Ectodermal cell (in vitro differentiated cells): ENCODE measurements around the gene IRAK1BP1.
"Not testable (repeated sequence)": the region's sequence is repeated elsewhere in the genome, so short reads cannot be mapped to it uniquely, and the experiment has no call there.

Experiments
- H3K27ac ChIP-seq: 2 replicates; pipeline ENCODE4 v1.7.0; 2013; ENCODE audit warnings: mild to moderate bottlenecking, low read depth, low read length; ENCODE audit not compliant: insufficient read depth, poor library complexity, severe bottlenecking
- H3K27me3 ChIP-seq: 2 replicates; pipeline ENCODE4 v1.7.0; 2013; ENCODE audit warnings: mild to moderate bottlenecking, low read length; ENCODE audit not compliant: insufficient read depth, control insufficient read depth, poor library complexity, severe bottlenecking
- H3K36me3 ChIP-seq: one replicate; pipeline ENCODE4 v1.7.0; 2013; ENCODE audit warnings: low read length; ENCODE audit not compliant: control insufficient read depth, insufficient read depth
- H3K4me1 ChIP-seq: one replicate; pipeline ENCODE4 v1.7.0; 2013; ENCODE audit warnings: low read length; ENCODE audit not compliant: control insufficient read depth, insufficient read depth
- H3K4me3 ChIP-seq: 2 replicates; pipeline ENCODE4 v1.7.0; 2013; ENCODE audit warnings: low read depth, low read length, control low read depth; ENCODE audit not compliant: insufficient read depth
- H3K9me3 ChIP-seq: 2 replicates; pipeline ENCODE4 v1.7.0; 2013; ENCODE audit warnings: mild to moderate bottlenecking, low read length, moderate library complexity; ENCODE audit not compliant: control insufficient read depth
- WGBS, 2 experiments: methylation state at CpG; one replicate each; pipeline ENCODE4 v1.1.7; 2013; ENCODE audit warnings: missing lambda C conversion rate in 2 of 2; 5-methylcytosine and 5-hydroxymethylcytosine counted together

The IRAK1BP1 gene

DNA sequence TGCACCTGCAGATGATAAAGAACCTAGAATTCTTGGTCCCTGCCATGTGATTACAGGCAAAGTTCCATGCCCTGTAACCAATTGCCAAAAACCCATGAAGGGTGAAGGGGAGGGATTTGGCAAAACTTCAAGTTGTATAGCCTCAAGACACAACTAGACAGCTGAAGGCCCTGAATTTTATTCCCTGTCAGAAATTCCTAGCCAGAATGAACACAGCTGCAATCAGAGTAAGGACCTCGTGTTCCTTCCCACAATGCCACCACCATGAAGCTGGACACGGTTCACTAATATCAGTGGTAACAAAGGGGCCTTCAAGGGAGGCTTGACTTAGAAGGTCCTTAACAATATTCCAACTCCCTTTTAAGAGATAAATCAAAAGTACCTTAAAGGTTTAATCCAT lies 22.5 kb upstream of the IRAK1BP1 start:
- Histone ChIP-seq H3K9me3 (no peaks in the 10 kb centered on the region), H3K36me3 (no peaks in the 10 kb centered on the region), H3K27me3 (no peaks in the 10 kb centered on the region), H3K4me1 (no peaks in the 10 kb centered on the region), H3K4me3 (no peak overlapping the region), H3K27ac (no peak overlapping the region)
- WGBS, 2 experiments = 89 to 92% methylated on average over 2 of the region's 2 CpGs

DNA sequence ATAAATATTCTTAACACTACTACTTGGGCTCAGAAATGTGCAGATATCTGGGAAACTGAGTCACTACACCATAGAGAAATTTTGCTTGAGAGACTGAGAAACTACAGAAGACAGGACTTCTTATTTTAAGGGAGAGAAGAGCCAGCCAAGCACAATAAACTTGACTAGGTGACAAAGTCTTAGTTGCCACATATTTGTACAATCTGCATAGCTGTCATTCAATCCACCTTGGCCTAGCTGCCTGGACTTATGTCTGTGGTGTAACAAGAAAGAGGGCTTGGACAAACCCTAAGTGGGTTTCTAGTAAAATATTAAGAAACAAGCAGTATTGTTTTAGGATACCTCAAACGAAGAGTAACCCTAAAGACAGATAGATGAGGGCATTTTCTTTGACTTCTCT lies 21.8 kb upstream of the IRAK1BP1 start:
- 100% methylated on average over 1 of the region's 1 CpG; no CpG with 5 or more reads in 1 of the 2 experiments for WGBS, 2 experiments
- H3K27me3 ChIP-seq = no peaks in the 10 kb centered on the region
- H3K4me1 ChIP-seq = no peaks in the 10 kb centered on the region
- H3K27ac ChIP-seq = no peak overlapping the region
- H3K9me3 ChIP-seq = no peaks in the 10 kb centered on the region
- H3K36me3 ChIP-seq = no peaks in the 10 kb centered on the region
- H3K4me3 ChIP-seq = no peak overlapping the region

DNA sequence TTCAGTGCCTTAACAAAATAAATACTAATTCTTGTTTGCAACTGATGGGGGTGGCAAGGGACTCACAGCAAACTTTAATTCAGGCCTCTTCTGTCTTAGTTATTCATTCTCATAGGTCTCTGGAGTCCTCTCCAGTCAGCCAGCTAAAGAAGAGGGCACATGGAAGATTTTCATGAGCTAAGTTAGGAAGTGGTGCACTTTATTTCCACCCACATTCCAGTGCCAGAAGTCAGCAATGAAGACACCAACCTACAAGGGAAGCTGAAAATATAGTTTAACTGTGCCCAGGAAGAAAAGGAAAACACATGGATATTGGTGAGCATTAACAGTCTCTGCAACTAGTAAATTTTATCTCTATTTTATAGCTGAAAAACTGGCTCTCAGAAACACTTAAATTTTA lies 16.7 kb upstream of the IRAK1BP1 start:
- Histone ChIP-seq H3K9me3 (no peaks in the 10 kb centered on the region), H3K36me3 (no peaks in the 10 kb centered on the region), H3K27me3 (no peaks in the 10 kb centered on the region), H3K4me1 (peaks cover 5% of the 10 kb centered on the region), H3K27ac (no peak overlapping the region), H3K4me3 (no peak overlapping the region)

DNA sequence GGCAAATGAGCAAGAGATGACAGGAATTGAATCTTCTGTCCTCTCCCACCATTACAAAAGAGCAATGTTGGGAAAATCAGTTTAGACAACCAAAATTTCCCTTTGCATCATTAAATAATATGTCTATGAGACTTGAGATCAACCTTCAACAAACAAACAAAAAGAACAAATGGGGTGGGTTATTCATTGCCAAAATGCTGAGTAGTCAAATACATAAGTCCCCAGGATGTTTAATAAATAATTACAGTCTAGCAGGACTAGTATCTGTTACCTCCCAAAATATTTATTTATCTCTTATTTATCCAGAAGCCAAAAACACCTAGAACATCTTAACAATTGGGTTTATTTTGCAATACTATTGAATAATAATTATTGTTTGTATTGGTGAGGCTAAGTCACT lies 16.2 kb upstream of the IRAK1BP1 start:
- Histone ChIP-seq H3K27ac (no peak overlapping the region), H3K4me3 (no peak overlapping the region), H3K36me3 (no peaks in the 10 kb centered on the region), H3K27me3 (no peaks in the 10 kb centered on the region), H3K9me3 (no peaks in the 10 kb centered on the region), H3K4me1 (peaks cover 5% of the 10 kb centered on the region)

DNA sequence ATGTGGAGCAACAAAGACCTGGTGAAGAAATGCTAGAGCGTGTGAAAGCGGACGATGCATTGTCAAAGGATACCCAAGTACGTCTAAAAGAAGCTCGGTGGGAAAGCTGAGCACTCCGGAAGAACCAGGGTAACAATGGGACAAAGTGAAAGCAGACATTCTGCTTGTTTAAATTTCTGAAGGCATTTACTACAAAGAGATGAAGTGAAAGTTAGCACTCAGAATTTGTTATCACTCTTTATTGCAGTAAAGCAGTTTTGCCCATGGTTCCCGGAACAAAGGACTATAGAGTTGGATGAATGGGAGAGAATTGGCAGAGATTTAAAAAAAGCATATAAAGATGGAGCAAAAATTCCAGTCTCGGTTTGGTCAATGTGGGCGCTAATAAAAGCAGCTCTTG lies 12.8 kb upstream of the IRAK1BP1 start:
- Histone ChIP-seq H3K27ac (no peak overlapping the region), H3K4me1 (peaks cover 5% of the 10 kb centered on the region), H3K4me3 (no peak overlapping the region), H3K36me3 (no peaks in the 10 kb centered on the region), H3K27me3 (no peaks in the 10 kb centered on the region), H3K9me3 (no peaks in the 10 kb centered on the region)
- 92 to 93% methylated on average over 9 of the region's 9 CpGs for WGBS, 2 experiments

DNA sequence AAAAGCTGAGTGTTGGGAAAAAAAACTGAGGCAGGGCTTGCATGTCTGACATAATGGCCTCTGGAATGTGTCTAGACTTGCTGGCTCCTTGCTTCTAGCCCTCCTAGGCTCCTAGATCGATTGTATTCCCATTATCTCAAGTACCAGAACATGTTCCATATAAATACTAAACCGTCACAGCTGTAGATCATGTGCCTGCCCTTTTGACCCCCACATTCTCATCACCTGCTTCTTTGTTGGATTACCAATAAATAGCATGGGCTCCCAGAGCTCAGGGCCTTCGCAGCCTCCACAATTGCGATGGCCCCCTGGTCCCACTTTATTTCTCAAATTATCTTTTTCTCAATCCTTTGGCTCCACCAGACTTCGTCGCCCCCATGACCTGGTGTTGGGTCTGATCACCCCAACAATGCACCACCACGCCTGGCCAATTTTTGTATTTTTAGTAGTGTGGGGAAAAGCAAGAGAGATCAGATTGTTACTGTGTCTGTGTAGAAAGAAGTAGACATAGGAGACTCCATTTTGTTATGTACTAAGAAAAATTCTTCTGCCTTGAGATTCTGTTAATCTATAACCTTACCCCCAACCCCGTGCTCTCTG lies 8.9 kb upstream of the IRAK1BP1 start:
- not testable (repeated sequence) for H3K27me3 ChIP-seq, H3K4me3 ChIP-seq, H3K27ac ChIP-seq, H3K4me1 ChIP-seq, H3K9me3 ChIP-seq, H3K36me3 ChIP-seq
- WGBS, 2 experiments = 92 to 95% methylated on average over 7 of the region's 8 CpGs

DNA sequence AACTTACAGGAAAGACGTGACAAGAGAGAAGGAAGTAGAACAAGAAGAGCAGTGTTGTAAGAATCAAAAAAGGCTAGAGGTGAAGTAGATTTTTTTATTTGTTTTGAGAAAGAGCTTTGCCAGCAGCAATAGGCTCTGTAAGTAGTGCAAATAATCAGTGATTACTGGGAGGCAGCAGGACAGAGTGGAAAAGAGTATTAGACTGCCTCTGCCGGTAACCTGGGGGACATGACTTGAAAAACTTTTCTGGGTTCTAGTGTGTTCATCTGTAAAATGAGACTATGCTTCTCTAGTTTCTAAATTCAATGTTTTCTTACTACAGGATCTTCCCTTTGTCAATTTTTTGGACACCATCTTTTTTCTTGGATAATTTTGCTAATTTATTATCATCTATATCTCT lies 5.8 kb upstream of the IRAK1BP1 start:
- Histone ChIP-seq H3K4me3 (no peak overlapping the region), H3K36me3 (no peaks in the 10 kb centered on the region), H3K27me3 (no peaks in the 10 kb centered on the region), H3K9me3 (no peaks in the 10 kb centered on the region), H3K4me1 (no peaks in the 10 kb centered on the region), H3K27ac (no peak overlapping the region)
- WGBS, 2 experiments = 82 to 92% methylated on average over 2 of the region's 2 CpGs

DNA sequence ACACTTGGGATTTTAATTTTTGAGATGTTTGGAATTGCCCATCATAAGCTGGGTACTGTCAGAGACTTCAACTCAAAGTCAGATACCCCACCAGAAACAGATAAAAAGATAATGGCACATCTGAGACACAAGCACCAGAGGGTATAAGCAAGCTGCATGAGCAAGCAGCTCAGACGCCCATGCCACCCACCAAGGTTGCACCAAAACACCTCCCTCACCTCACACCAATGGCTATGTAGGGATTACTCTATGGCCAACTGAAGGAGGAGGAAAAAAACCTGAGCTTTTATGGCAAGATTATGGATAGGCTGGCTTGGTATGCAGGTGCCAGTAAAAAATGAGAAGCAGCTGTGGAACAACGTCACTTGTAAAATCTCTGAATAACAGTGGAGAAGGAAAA lies 3.8 kb upstream of the IRAK1BP1 start:
- no peaks in the 10 kb centered on the region for H3K9me3 ChIP-seq
- WGBS, 2 experiments = 88% methylated on average over 2 of the region's 2 CpGs
- peaks cover 3% of the 10 kb centered on the region for H3K4me1 ChIP-seq
- H3K36me3 ChIP-seq = no peaks in the 10 kb centered on the region
- no peak overlapping the region for H3K4me3 ChIP-seq
- no peaks in the 10 kb centered on the region for H3K27me3 ChIP-seq
- no peak overlapping the region for H3K27ac ChIP-seq

DNA sequence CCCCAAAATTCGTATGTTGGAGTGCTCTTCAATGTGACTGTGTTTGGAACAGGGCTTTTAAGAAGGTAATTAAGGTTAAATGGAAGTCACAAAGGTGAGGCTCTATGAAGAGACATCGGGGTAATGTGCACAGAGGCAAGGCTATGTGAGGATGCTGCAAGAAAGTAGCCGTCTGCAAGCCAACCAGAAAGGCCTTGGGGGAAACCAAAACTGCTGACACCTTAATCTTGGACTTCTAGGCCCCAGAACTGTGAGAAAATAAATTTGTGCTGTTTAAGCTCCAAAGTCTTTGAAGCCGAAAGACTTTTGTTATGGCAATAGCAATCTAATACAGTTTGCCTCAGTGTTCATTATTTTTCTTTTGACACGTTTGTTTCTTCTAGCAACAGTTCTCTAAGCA lies 2.4 kb upstream of the IRAK1BP1 start:
- H3K9me3 ChIP-seq = no peaks in the 10 kb centered on the region
- 88 to 93% methylated on average over 5 of the region's 5 CpGs for WGBS, 2 experiments
- H3K36me3 ChIP-seq = no peaks in the 10 kb centered on the region
- no peak overlapping the region for H3K4me3 ChIP-seq
- no peak overlapping the region for H3K27ac ChIP-seq
- H3K27me3 ChIP-seq = no peaks in the 10 kb centered on the region
- H3K4me1 ChIP-seq = peaks cover 3% of the 10 kb centered on the region

DNA sequence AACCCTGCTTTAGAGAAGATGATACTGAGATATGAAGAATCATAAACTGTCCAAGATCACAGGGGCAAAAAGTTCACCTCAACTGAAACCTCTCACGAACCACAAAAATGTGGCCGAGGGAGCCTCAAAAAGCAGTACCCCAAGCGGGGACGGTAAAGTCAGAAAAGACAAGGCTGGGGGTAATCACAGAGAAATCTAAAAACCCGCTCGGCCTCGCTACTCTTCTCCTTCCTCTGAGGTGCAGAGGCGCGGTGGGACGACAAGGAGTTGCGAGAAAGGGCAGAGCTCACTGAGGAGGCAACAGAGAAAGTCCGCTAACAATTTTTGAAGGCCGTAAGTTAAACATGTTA lies 356 bp upstream of the IRAK1BP1 start:
- H3K27me3 ChIP-seq = no peaks in the 10 kb centered on the region
- WGBS, 2 experiments = 22 to 38% methylated on average over 13 of the region's 13 CpGs
- H3K9me3 ChIP-seq = no peaks in the 10 kb centered on the region
- H3K36me3 ChIP-seq = peaks cover 9% of the 10 kb centered on the region
- peak overlapping the region; percentile 90 for H3K4me3 ChIP-seq
- H3K27ac ChIP-seq = peak overlapping the region; percentile 91
- H3K4me1 ChIP-seq = peaks cover 3% of the 10 kb centered on the region

DNA sequence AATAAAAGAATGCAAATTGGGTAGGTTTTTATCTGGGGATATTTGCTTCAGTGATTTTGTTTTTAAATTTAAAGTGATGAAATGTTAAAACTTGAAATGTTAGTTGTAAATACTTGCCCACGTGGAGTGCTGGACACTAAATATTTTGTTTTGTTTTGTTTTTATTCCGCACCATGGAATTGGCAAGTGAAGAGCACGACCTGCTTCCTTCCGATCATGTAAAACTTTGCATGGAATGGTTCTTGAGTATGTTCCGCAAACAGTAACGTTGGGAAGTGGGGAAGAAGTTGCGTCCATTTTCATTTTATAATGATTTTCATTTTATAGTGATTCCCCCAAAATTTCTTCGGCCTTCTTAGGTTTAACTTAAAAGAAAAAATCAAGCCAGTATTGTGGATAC lies 765 bp downstream of the IRAK1BP1 start:
- H3K27ac ChIP-seq = peak overlapping the region; percentile 91
- H3K36me3 ChIP-seq = peaks cover 9% of the 10 kb centered on the region
- 49 to 53% methylated on average over 5 to 7 of the region's 8 CpGs for WGBS, 2 experiments
- H3K27me3 ChIP-seq = no peaks in the 10 kb centered on the region
- H3K9me3 ChIP-seq = no peaks in the 10 kb centered on the region
- peaks cover 3% of the 10 kb centered on the region for H3K4me1 ChIP-seq
- H3K4me3 ChIP-seq = peak overlapping the region; percentile 90
